D341Med (cell line): ENCODE results near the gene TGM2.

Experiments
- DNase-seq: peaks from one replicate; pipeline ENCODE4 v3.0.0; 2012; ENCODE audit warnings: low spot score

TGM2 gene

DNA sequence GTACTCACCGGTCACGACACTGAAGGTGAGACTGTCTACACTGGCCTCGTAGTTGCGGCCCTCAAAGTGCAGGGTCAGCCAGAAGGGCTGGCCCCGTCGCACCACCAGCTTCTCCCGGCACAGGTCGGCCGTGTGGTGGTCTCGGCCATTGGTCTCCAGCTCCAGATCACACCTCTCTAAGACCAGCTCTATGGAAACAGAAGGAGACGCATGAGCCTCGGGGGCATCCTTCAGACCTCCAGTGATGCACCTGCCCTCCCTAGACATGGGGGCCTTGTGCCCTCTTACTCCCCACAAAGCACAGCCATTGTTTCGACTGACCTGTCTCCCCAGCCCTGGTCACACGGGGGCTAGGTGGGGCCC lies 3.7 kb downstream of the TGM2 start:
- no peak for DNase-seq

GRCh38 chr20:38159957-38160756 lies 4.9 kb downstream of the TGM2 start:
- no peak for DNase-seq

DNA sequence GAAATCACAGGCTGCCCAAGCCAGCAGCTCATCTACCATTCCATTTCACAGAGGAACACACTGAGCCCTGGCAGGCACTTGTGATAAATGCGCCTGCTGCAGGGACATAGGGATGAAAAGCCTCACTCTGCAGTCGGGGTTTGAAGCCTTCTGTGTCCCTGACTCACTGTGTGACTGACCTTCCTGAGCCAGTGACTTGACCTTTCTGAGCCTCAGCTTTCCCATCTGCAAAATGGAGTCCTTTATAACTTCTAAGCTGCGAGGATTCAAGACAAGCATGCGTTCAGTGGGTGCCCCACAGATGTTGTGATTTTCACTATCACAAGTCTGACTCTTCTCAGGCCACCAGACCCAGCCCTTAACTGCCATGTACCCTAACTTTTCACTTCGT lies 5.5 kb downstream of the TGM2 start:
- DNase-seq = no peak

DNA sequence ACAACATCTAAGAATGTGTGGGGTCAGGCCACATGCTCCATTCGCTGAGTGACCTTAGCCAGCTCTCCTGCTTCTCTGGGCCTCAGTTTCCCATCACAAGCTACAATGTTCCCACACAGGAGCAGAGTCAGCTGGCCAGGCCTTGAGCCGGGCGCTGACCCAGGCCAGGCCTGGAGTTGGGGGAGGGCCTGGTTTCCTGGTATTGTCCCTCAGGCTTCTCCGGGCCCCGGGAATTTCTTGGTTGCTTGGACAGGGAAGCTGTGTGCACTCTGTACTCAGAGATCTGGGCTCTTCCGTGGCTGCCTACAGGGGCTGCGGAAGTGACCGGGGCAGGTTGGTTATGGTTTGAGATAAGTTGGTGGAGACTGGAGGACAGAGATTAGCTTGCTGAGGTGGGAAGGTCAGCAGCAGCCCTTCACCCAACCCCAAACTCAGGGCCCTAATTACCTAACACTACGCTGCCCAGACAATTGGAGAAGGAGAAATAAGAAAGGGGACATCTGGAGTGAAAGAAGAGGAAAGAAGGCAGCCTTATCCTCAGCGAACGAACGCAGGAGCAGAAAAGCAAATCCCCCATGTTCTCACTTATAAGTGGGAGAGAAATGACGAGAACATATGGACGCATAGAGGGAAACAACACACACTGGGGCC lies 6.2 kb downstream of the TGM2 start:
- DNase-seq = no peak

- DNase-seq = no peak
Observed at GRCh38 chr20:38157635-38158495, 7.2 kb downstream of the TGM2 start.

DNA sequence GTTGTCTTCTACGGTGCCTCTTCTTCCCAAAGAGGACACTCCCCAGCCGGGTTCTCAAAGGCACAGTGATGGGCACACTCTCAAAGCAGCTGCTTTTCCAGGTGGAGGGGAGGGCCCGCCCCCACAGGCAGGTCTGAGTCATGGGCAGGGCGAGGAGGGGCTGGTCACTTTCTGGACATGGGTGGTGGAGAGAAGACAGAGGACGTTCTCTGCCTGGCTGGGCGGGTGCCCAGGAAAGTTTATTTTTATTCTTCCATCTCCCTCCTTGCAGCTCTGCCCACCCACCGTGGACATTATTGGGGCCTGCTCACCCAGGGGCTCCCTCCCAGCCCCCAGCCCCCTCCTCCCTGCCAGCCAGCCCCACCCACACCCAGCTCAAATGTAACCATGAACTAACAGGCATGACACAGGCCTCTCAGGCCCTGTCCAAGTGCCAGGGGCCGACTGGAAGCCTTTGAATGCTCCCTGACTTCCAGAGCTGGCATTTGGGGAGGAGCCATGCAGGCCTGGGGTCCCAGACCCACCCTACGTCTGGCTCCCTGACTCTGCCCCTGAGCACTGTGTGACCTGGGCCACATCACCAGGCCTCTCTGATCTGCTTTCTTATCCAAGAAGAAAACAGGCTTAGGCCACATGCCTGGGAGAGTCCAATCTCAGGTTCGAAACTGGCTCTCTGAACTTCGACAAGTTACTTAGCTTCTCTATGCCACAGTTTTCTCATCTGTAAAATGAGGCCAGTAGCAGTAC lies 8.0 kb downstream of the TGM2 start:
- no peak for DNase-seq

DNA sequence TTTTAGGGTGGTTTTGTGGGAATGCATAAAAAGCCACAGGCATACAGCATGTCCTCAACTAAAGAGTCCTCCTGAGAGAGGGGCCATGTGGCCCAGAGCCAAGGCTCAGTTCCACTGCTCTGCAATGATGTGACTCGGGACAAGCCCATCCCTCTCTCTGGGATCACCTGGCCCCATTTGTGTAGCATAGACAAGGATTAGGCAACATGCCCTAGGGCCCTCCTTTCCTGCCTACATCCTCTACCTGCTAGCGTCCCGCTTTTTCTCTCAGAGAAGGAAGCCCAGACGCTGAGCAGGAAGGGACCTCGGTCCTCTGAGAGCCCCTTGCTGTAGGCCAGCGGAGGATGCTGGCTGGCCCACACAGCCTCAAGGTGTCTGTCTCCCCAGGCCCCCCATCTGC lies 8.8 kb downstream of the TGM2 start:
- no peak for DNase-seq

- no peak for DNase-seq
Observed at GRCh38 chr20:38155811-38156210, 9.3 kb downstream of the TGM2 start.

DNA sequence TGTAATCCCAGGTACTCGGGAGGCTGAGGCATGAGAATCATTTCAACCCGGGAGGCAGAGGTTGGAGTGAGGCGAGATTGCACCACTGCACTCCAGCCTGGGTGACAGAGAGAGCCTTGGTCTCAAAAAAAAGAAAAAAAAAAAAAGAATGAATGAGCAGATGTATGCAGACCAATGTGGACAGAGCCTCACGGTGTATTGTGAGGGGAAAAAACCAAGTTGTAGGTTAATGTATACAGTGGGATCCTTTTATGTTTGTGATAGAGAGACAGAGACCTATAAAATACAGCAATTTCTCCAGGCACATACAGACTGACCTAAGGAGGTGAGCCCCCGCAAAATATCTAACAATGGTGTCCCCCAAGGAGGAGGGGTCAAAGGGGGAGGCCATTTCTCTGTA lies 11.7 kb downstream of the TGM2 start:
- no peak for DNase-seq

DNA sequence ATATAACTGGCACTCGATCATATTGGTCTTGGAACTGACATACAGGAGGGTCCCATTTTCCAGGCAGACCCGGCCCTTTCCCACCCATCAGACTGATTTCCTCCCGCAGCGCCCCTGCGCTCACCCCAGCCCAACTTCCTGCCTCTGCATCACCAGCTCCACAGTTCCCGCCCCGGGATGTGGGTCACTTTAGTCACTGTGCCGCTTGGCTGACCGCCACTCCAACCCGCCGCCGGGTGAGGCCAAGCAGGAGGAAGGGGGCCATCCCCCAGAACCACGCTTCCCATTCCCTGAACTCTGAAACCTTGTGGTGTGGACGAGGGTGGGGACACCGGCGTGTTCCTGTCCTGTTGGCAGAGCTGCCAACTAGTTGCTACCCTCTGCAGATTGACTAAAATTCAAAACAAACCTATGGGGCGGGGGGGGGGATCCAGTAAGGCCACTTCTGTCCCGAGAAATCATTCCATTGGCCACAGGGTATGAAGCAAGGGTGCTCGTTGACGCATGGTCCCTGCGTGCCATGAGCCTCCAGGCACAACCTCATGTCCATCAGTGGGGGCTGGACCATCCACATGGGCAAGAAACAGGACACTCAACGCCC lies 12.3 kb downstream of the TGM2 start:
- no peak for DNase-seq

- DNase-seq = no peak
Observed at GRCh38 chr20:38152175-38152620, 12.9 kb downstream of the TGM2 start.

GRCh38 chr20:38151455-38151854 lies 13.6 kb downstream of the TGM2 start:
- no peak for DNase-seq

GRCh38 chr20:38150335-38151170 lies 14.5 kb downstream of the TGM2 start:
- no peak for DNase-seq

DNA sequence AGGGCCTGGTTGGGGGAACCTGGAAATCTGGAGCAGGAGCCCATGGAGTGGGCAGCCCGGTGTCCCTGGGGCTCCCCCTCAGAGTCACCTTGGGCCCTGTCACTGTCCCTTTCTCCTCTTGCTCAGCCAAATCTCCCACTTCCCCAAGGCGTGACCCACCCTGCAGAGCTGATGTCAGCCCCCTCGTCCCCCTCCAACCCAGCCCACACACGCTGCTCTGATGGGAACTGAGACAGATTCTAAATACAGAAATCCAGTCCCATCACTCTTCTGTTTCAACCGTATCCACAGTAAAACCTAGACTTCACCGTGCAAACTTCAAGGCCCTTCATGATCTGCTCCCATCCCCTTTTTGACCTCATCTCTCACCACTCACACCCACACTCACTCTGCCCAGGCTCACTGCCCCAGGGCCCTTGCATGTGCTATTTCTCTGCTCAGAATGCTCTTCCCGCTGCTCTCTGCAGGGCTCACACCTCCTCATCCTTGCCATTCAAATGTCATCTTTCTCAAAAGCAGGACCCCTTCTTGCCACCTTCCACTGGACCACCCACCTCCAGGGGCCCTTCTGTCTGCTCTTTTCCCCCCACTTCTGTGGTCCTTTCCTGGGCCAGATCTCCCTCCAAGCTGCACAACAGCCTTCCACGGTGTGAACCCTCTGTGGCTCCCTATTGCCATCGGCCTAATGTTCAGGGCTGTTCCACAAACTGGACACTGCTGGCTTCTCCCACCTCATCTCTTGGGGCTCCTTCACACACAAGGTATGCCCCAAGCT lies 16.6 kb downstream of the TGM2 start:
- no peak for DNase-seq

DNA sequence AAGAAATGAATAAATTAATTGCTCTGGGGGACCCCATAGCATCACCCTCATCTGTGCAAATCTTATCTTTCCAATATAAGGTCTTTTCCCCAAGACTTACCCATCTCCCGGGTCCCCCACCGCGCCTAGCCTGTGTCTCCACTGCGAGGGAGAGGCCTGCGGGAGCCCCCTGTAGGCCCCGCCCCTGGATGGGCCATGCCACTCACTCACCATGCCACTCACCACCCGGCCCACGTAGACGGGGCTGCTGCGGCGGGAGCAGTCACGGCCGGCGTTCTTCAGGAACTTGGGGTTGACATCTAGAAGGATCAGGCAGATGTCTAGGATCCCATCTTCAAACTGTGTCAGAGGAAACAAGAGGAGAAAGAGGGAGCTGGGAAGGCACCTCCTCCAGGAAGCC lies 17.3 kb downstream of the TGM2 start:
- no peak for DNase-seq

- no peak for DNase-seq
Observed at GRCh38 chr20:38147163-38147562, 17.9 kb downstream of the TGM2 start.

DNA sequence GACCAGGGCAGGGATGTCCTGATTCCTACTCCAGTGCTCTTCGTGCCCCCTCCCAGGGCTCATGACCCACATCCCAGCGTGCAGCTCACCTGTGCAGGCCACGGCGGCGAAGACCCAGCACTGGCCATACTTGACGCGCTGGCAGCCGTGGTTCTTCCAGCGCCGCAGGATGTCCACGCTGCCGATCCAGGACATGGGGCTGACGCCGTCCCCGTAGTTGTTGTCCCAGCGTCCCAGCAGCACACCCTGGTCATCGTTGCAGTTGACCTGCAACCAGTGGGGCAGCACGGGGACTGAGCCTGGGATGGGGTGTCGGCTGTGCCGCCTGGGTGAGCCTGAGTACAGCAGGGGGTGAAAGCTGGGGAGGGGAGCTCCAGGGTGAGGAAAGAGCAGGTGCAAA lies 18.4 kb downstream of the TGM2 start:
- no peak for DNase-seq

DNA sequence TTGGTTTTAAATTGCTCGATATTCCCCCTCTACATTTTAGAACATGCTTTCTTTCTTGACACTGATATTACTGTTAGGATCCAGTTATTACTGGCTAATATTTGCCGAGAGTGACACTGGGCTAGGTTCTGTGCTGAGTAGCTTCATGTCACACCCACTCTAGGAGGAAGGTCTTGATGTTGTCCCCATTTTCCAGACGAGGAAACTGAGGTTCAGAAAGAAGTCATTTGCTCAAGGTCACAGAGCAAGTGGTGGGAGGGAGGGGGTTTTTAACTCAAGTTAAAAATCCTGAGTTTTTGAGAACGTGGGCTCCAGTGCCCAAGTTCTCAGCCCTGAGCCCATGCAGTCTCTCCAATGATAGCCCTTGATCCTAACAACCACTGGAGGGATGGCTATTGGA lies 18.9 kb downstream of the TGM2 start:
- DNase-seq = no peak

- DNase-seq = no peak
Observed at GRCh38 chr20:38145729-38146075, 19.4 kb downstream of the TGM2 start.
